Hematopoietic multipotent progenitor cell treated with erythropoietin and hydrocortisone succinate and interleukin-3 and kit ligand, for 15 days (in vitro differentiated cells): Measurements from ENCODE around the gene KIRREL1.

Source experiments
- DNase-seq: peaks from one replicate; pipeline ENCODE4 v3.0.0-alpha.2; 2015; ENCODE audit warnings: low spot score

Gene KIRREL1

DNA sequence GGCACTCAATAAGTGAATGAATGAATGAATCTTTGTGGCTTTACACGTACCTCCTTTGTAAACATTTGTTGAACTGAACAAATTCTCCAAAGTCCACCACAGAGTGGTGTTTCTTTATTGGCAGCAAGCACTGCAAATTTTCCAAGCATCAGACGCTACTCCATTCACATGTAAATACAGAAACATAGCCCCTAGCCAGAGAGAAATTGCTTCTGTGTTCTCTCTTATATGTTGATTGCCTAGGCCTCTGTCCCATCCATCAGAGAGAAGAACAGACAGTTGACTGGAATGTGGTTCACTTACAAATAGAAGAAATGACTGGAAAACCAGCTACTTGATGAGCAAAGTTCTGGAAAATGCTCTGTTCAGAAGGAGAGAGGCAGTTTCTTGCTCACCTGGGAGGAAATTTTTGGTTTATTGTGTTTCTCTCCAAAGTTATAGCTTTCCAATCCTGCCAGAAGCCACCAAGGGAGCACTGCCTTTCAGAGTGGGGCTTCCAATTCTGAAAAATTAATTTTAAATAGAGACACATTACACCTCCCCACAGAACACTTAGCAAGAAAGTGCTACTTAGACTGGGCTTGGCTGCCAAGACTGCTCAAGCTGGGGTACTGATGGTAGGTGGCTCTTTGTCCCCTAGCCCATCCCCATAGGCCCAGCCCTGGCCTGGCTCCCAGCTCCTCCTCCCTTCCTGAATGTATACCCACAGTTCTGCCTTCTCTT lies 18.1 kb upstream of the KIRREL1 start:
- no peak for DNase-seq

DNA sequence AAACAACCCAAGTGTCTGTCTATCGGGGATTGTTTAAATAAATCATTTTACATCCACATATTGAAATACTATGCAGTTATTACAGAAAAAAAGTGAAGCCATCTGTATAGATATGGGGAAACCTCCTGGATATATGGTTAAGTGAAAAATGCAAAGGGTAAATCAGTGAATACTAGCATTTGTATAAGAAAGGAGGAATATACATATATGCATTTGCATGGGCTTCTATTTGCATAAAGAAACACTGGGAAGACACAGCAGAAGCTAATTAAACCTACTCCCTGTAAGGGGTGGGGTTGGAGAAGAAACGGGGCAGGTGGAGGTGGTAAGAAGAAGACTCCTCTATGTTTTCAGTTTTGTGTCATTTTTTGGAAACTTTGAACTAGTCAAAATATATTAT lies 16.6 kb upstream of the KIRREL1 start:
- no peak for DNase-seq

- DNase-seq, result no peak
These were observed 14.7 kb upstream of the KIRREL1 start for GRCh38 chr1:157978586-157979403.

DNA sequence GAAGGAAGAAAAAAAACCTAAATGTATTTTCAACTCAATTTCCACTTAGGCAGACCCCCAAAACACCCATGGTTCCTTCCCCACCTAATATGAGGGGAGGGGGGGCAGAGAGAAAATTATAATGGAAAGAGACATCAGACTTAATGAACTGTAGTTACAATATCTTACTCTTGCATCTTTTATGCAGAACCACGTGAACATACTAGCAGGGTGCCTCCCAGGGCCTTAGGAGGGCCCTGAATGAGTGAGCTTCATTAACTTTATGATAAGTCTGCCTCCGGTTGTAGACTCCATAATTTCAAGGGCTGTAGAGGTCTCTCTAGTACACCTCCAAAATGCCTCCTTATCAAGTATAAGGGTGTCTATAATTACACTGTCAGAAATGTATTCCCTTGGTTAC lies 11.3 kb upstream of the KIRREL1 start:
- DNase-seq, result no peak

GRCh38 chr1:157983787-157984186 lies 9.7 kb upstream of the KIRREL1 start:
- DNase-seq, result no peak

DNA sequence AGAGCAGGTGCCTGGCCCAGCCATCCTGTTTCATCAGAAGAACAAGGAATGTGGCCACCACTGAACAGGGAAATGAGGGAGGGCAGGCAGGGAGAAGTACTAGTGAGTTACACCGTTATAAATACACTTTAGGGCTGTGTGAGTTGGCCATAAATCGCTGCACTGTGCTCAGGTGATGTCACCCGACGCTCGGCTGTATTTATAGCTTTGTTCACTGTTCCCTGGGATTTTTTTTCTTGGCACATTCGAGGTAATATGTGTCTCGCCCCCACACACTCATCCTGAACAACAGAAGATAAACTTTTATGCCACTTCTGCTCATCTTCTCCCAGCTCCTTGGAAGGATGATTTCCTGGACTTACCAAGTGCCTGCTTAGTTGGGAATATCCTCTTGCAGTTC lies 9.0 kb upstream of the KIRREL1 start:
- DNase-seq, result no peak

GRCh38 chr1:157985473-157985872 lies 8.0 kb upstream of the KIRREL1 start:
- DNase-seq, result no peak

GRCh38 chr1:157988002-157988401 lies 5.4 kb upstream of the KIRREL1 start:
- no peak for DNase-seq

DNA sequence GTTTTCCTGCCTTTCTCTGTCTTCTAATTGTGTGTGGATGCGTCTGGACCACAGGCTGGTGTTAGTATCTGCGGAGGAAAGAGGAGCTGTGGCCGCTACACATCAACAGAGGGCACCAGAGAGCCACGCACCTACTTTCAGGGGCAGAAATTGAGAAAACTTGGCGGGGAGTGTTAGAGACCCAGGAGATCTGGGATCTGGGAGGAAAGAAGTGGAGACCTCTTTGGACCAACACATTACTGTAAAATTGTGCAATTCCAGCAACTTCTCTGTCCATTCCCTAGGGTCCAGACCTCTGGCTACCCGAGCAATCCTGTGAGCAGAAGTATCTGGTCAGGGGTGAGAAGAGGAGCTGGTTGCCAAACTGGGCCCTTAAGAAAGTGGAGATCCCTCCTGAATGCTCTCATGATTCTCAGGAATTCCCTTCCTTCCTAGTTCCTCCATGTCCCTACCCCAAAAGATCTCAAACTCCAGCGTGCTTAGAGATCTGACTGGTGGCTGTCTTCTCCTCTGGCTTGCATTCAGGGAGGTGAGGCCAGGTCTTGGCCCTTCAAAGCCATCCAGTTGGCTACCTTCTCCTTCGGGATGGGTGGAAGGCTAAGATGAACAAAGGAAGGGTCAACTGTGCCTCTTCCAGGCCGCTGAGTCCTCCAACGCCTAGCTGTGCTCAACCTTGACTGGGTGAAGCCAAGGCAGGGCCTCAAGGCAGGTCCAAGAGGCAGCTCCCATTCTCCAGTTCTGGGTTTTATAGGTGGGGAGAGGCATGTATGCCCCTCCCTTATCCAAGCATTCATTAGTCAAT lies 1.2 kb upstream of the KIRREL1 start:
- DNase-seq, result peak; percentile 36

GRCh38 chr1:157992833-157993146 lies 655 bp upstream of the KIRREL1 start:
- no peak for DNase-seq

DNA sequence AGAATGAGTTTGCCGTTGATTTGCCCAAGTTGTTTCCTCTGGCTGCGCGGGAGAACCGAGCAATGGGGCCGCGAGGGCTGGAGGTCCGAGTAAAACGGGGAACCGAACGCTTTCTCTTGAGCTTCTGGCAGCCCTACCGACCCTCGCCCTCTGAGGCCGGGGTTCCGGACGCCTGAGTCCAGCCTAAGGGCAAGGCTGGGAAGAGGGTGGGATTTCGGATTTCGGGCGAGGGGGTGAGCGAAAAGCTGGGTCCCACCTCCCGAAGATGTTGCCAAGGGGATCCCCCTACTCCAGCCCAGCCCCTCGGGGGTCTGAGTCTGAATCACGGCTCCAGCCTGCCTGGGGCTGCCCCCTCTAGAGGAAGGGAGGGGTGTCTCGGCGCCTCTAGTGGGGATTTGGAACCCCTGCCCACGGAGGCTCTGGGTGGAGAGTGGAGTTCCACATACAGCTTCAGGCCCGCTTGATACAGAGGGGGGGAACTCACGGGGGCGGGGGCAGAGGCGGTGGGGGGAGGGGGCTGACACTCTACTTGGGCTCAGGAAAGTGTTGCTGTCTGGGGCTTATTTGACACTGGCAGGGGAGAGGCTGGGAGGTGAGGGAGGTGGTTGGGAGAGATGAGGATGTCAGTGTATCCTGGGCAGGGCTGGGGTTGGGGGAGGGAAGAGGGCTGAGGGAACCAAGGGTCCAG lies 617 bp downstream of the KIRREL1 start:
- no peak for DNase-seq

DNA sequence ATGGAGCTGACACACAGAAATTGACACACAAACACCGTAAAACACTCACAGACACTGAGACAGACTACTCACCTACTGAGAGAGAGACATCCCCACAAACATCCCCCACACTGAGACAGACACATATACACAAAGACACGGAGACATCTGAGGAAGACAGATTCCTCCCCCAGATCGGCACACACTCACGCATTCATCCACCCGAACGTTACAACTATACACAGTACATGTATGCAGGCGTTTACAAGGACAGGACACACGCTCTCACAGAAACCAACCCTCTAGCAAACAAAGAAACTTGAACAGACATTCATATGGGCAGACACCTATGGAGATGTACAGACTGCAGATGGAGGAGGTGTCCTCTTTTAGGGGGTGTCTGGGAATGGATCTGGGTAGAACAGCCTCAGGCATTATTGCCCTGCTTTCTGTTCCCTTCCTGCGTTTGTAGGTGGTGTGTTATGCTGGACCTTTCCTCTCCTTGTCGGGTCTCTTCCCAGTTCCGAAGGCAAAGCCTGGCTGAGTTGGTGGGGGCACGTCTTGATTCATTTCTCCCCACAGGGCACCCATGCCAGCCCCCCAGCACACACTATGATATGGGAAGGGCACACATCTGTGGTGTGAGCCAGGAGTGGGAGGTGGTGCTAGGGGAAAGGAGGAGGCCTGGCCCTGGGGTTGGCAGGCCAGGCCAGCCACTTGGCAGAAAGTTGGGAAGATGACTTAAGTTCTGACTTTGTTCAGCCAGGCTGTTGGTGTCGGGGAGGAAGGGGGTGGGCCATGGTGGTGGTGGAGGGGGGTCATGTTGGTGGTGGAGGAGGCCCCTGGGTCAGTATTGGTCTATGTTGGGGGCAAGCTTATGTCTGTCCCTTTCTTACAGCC lies 1.5 kb downstream of the KIRREL1 start:
- DNase-seq, result no peak

DNA sequence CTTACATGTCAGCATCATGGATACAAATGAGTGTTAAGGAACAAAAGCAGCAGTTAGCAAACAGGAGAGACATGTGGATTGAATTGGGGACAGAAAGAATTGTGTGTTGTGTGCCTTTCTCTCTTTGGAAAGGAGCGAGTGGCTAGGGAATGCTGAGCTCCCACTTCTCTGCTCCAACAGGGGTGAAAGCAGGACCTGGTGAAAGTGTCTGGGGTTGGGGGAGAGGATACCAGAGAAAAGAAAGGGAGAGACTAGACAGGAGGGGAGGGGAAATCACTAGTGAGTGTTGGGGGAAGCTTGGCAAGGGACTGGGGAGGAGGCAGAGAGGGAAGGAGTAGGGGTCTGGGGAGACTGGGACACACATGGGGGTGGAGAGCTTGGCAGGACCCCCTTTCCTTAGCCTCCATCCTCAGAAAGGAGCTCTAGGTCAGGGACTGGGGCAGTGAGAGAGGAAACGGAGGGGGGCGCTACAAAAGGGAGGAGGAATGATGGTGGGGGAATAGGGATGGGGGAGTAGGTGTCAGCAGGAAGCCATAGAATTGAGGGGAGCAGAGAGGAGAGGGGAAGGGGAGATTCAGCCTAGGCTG lies 2.2 kb downstream of the KIRREL1 start:
- no peak for DNase-seq

- no peak for DNase-seq
These were observed 3.0 kb downstream of the KIRREL1 start for GRCh38 chr1:157996433-157996832.

DNA sequence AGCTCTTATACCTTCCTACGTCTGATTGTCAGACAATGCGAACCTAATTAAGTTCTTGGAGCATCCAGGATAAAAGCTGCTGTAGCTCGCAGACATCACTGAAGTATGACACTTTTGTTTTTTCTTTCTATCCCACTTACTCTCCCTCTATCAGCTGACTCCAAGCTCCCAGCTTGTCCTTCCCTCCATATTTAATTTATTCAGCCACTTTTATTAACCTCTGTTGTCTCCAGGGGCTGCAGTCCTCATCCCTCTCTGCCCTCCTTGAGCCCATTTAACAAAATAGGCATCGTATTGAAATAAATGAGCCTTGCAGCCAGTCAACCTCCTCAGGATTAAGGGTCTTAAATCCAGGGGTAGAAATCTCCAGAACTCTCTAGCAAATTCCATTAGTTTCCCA lies 7.1 kb downstream of the KIRREL1 start:
- DNase-seq, result no peak

DNA sequence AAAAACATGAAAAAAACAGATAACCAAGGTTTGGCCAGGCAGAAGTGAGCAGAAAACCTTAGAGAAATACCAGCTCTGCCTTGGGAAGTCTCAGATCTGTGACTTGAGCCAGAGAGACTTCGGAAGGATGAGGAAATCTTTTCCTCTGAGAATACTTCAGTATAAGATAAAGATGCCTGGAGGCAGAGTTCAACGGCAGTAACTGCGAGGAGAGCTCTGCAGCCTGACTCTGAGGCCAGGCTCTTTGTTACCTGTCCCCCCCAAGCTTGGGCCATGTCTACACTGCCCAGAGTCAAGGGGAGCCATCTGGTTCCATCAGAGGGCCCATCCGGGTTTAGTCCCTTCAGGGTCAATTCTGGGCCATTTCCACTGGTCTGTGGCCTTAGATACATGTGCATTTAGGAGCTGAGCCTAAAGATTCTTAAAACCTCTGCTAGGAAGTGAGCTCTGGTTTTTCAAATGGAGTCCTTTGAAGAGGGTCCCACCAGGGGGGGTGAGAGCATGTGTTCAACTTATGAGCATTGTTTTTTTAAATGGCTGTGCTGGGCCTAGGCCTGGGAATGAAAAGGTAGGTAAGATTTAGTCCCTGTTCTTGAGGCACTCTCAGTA lies 8.7 kb downstream of the KIRREL1 start:
- DNase-seq, result no peak

GRCh38 chr1:158002631-158003405 lies 9.4 kb downstream of the KIRREL1 start:
- no peak for DNase-seq

GRCh38 chr1:158003406-158003800 lies 10.0 kb downstream of the KIRREL1 start:
- no peak for DNase-seq

DNA sequence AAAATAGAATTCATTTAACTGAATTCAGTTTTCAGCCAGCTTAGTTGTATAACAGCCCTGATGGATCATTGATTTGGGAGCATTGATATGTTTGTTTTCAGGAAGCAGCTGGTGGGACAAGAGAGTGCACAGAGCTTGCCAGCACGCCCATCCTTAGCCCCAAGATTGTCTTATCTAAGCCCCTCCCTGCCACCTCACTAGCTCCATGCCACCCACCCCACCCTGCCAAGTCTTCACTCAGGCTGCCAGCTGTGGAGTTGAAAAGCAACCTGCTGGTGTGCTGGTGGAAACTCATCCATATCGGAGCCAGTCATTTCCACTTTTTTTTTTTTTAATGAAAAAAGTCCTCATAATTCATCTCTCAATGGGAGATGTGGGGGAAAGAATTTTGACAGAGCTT lies 11.8 kb downstream of the KIRREL1 start:
- DNase-seq, result peak; percentile 33

- no peak for DNase-seq
These were observed 13.7 kb downstream of the KIRREL1 start for GRCh38 chr1:158007180-158007579.
